ENCODE measurements around the gene RAB40C. TPM values are rescaled to one million over a fixed set of nuclear protein-coding genes. Genes with fewer than 3 reads are reported as not detected.
A peak's percentile ranks its signal among the peaks of the same experiment; 100 is the strongest.

The RAB40C gene
- total and polyA plus RNA-seq, 7 donors = 16.8 to 41.2 (median 28.8) TPM

GRCh38 chr16:645852-646678 lies 56.2 kb downstream of the RAB40C start:
- Histone ChIP-seq H3K27ac (peak overlapping the region in 2 of 4 donors; percentile 22 to 36), H3K9me3 (no peaks in the 10 kb centered on the region), H3K4me1 (peaks cover 0 to 59% (median 49%) of the 10 kb centered on the region in 4 donors), H3K27me3 (no peaks in the 10 kb centered on the region), H3K36me3 (no peaks in the 10 kb centered on the region), H3K4me3 (no peak overlapping the region)
- WGBS, 2 donors = 34 to 76% methylated on average over 32 of the region's 32 CpGs
- no peak for TF ChIP-seq POLR2AphosphoS5 (IDR thresholded peaks at IDR 0.05)
- intact Hi-C loops (cut with DNase I) = no loop called here
- DNase-seq = no peak

DNA sequence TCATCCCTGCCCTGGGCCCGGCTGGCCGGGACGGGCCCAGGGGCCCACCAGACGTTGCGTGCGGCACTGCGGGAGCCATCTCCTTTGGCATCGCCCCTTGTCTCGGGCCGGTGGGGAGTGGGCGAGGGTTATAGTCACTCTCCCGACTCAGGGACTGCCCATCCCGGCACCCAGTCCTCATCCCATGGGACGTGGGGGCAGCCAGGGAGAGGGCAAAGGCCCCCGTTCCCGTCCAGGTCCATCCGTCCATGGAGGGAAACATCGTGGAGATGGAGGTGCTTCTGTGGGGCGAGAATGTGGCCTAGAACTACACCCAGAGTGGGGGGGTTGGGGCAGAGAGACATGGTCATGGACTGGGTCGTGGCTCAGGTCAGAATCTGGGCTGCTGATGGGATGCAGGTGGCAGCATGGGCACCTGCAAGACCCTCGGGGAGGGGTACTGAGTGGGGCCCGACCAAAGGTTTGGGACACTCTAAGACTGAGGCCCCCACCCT lies 56.9 kb downstream of the RAB40C start:
- peak overlapping the region in 2 of 4 donors; percentile 22 to 36 for H3K27ac ChIP-seq

DNA sequence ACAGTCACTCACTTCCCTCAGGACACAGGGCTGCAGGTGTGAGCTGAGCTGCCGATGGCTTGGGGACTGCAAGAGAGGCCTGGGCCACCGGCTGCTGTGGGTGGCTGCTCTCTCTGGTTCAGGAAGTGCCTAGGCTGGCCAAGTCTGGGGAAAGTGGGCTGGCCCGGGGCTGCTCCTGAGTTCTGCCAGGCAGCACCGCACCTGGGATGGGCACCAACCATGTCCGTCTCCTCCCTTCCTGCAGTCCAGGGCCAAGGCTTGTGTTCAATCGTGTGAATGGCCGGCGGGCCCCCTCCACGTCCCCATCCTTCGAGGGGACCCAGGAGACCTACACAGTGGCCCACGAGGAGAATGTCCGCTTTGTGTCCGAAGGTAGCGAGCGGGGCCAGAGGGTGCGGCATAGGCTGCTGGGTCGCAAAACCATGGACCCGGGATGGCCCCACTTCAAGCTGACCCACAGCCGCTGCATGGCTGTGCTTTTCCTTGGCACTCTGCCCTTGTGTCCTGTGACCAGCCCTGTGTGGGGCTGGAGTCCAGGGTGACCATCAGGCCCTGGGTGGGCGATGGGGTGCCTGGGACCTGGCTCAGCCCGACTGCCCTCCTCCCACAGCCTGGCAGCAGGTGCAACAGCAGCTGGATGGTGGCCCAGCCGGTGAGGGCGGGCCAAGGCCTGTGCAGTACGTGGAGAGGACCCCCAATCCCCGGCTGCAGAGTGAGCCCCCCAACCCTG lies 57.5 kb downstream of the RAB40C start:
- DNase-seq = no peak

More for the DNA sequence above, 56.9 kb downstream of the RAB40C start:
- no peak for TF ChIP-seq POLR2A (IDR thresholded peaks at IDR 0.05)
- TF ChIP-seq, protein P1, sequence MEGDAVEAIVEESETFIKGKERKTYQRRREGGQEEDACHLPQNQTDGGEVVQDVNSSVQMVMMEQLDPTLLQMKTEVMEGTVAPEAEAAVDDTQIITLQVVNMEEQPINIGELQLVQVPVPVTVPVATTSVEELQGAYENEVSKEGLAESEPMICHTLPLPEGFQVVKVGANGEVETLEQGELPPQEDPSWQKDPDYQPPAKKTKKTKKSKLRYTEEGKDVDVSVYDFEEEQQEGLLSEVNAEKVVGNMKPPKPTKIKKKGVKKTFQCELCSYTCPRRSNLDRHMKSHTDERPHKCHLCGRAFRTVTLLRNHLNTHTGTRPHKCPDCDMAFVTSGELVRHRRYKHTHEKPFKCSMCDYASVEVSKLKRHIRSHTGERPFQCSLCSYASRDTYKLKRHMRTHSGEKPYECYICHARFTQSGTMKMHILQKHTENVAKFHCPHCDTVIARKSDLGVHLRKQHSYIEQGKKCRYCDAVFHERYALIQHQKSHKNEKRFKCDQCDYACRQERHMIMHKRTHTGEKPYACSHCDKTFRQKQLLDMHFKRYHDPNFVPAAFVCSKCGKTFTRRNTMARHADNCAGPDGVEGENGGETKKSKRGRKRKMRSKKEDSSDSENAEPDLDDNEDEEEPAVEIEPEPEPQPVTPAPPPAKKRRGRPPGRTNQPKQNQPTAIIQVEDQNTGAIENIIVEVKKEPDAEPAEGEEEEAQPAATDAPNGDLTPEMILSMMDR (IDR thresholded peaks at IDR 0.05) = no peak
- no peak for DNase-seq
- Histone ChIP-seq H3K9me3 (no peaks in the 10 kb centered on the region), H3K4me3 (no peak overlapping the region), H3K27me3 (no peaks in the 10 kb centered on the region), H3K4me1 (peaks cover 0 to 55% (median 46%) of the 10 kb centered on the region in 4 donors), H3K36me3 (no peaks in the 10 kb centered on the region)
- intact Hi-C loops (cut with DNase I) = no loop called here
- WGBS, 2 donors = 46 to 85% methylated on average over 22 of the region's 22 CpGs

DNA sequence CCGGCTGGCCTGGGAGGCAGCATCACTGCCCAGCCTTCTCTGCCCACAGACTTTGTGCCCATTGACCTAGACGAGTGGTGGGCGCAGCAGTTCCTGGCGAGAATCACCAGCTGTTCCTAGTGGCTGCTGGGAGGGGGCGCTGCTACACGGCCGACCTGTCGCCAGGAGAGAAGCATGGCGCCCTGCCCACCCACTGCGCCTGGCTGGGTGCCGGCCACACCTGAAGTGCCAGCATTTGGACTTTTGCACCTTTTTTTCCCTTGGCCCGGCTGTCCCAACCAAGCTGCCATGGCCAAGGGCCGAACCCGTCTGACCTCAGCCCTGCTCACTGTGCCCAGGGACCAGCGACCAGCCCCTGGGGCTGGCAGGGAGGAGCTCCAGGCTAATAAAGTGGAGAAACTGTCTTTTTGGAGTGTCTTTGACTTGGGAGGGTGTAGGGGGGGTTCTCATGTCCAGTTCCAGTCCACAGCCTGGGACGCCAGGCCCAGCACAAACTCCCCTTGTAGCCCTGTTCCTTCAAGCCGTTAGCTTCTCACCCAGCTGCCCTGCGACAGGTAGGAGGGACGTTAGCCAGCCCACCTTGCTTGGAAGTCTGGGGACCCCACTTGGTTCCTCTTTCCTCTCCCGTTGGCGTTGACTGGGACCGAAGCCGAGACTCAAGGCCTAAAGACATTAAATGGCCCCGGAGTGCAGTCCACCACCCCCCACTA lies 58.4 kb downstream of the RAB40C start:
- H3K27ac ChIP-seq = peak overlapping the region; percentile 78 to 91 (median 90)
- H3K9me3 ChIP-seq = no peaks in the 10 kb centered on the region
- no peaks in the 10 kb centered on the region for H3K27me3 ChIP-seq
- intact Hi-C loops (cut with DNase I) = no loop called here
- no peak for TF ChIP-seq POLR2AphosphoS5 (IDR thresholded peaks at IDR 0.05)
- TF ChIP-seq, protein P1 (IDR thresholded peaks at IDR 0.05) = peak in 1 of 4 experiments; percentile 6
- peaks cover 0 to 45% (median 37%) of the 10 kb centered on the region in 4 donors for H3K4me1 ChIP-seq
- DNase-seq = no peak
- peaks cover 0 to 13% (median 0%) of the 10 kb centered on the region in 4 donors for H3K36me3 ChIP-seq
- WGBS, 2 donors = 11 to 29% methylated on average over 24 of the region's 24 CpGs
- peak overlapping the region; percentile 59 to 84 (median 66) for H3K4me3 ChIP-seq

More for the DNA sequence above, 57.5 kb downstream of the RAB40C start:
- H3K4me1 ChIP-seq = peaks cover 0 to 54% (median 46%) of the 10 kb centered on the region in 4 donors
- WGBS, 2 donors = 22 to 75% methylated on average over 25 of the region's 25 CpGs
- intact Hi-C loops (cut with DNase I) = no loop called here
- no peak overlapping the region for H3K4me3 ChIP-seq
- peaks cover 0 to 5% (median 0%) of the 10 kb centered on the region in 4 donors for H3K36me3 ChIP-seq
- H3K27ac ChIP-seq = peak overlapping the region in 3 of 4 donors; percentile 22 to 89 (median 78)
- no peaks in the 10 kb centered on the region for H3K27me3 ChIP-seq
- H3K9me3 ChIP-seq = no peaks in the 10 kb centered on the region
- TF ChIP-seq, protein P1 (IDR thresholded peaks at IDR 0.05) = no peak
- TF ChIP-seq POLR2A (IDR thresholded peaks at IDR 0.05) = no peak
- TF ChIP-seq POLR2AphosphoS5 (IDR thresholded peaks at IDR 0.05) = no peak
- no peak for TF ChIP-seq EP300 (IDR thresholded peaks at IDR 0.05)

All from sigmoid colon (tissue), 7 donors.